ENCODE results near the gene BTBD10. TPM values are rescaled to one million over a fixed set of nuclear protein-coding genes. Genes with fewer than 3 reads are reported as not detected.

Gene BTBD10
- total and polyA plus RNA-seq, 2 of the 13 experiments (the other 11 are each of a cell fraction or from before 2014, with no cell fraction given), result 9.8 to 26.6 TPM

- TF ChIP-seq YEATS2 (CRISPR knock-in tag; IDR thresholded peaks at IDR 0.05; ENCODE audit: borderline replicate concordance) (peak; percentile 98), THAP11 (CRISPR knock-in tag; IDR thresholded peaks at IDR 0.05) (peak; percentile 86), ZNF224 (CRISPR knock-in tag; IDR thresholded peaks at IDR 0.05) (peak; percentile 72; the same call in 1 of the 2 replicates), ZFP1 (CRISPR knock-in tag; IDR thresholded peaks at IDR 0.05) (peak; percentile 90; the same call in 1 of the 2 replicates), ZNF230 (CRISPR knock-in tag; IDR thresholded peaks at IDR 0.05) (0 out of 2 replicates have a peak, but pooled peaks have one; percentile 68), SOX6 (IDR thresholded peaks at IDR 0.05) (no peak), SOX6 (CRISPR knock-in tag; IDR thresholded peaks at IDR 0.05) (0 out of 2 replicates have a peak, but pooled peaks have one; percentile 43), ZC3H13 (CRISPR knock-in tag; IDR thresholded peaks at IDR 0.05) (no peak; the same call in 1 of the 2 replicates), ZNF546 (CRISPR knock-in tag; conservative IDR thresholded peaks at IDR 0.05) (no peak), PATZ1 (CRISPR knock-in tag; IDR thresholded peaks at IDR 0.05) (0 out of 2 replicates have a peak, but pooled peaks have one; percentile 23), TFDP2 (CRISPR knock-in tag; IDR thresholded peaks at IDR 0.05) (peak; percentile 68), ZKSCAN1 (IDR thresholded peaks at IDR 0.05; ENCODE audit: low read length) (no peak), ZSCAN12 (CRISPR knock-in tag; IDR thresholded peaks at IDR 0.05) (0 out of 2 replicates have a peak, but pooled peaks have one; percentile 35), IRF2 (CRISPR knock-in tag; IDR thresholded peaks at IDR 0.05) (peak; percentile 84), ZNF580 (CRISPR knock-in tag; IDR thresholded peaks at IDR 0.05; ENCODE audit: borderline replicate concordance, low read depth) (peak; percentile 29; the same call in 1 of the 2 replicates), ARID2 (CRISPR knock-in tag; IDR thresholded peaks at IDR 0.05; ENCODE audit: borderline replicate concordance) (0 out of 2 replicates have a peak, but pooled peaks have one; percentile 4), ZFP36L1 (CRISPR knock-in tag; IDR thresholded peaks at IDR 0.05) (peak; percentile 80; the same call in 1 of the 2 replicates), MIER2 (CRISPR knock-in tag; IDR thresholded peaks at IDR 0.05) (0 out of 2 replicates have a peak, but pooled peaks have one; percentile 32), FOXJ3 (CRISPR knock-in tag; IDR thresholded peaks at IDR 0.05; ENCODE audit: borderline replicate concordance) (no peak), TOPORS (CRISPR knock-in tag; IDR thresholded peaks at IDR 0.05) (no peak), FOSL2 (CRISPR knock-in tag; IDR thresholded peaks at IDR 0.05) (peak; percentile 45; the same call in 1 of the 2 replicates), SALL2 (CRISPR knock-in tag; IDR thresholded peaks at IDR 0.05) (no peak), BRCA1 (CRISPR knock-in tag; IDR thresholded peaks at IDR 0.05) (0 out of 2 replicates have a peak, but pooled peaks have one; percentile 54), ZNF570 (CRISPR knock-in tag; IDR thresholded peaks at IDR 0.05; ENCODE audit: borderline replicate concordance) (no peak; the same call in 1 of the 2 replicates), TCF7L2 (IDR thresholded peaks at IDR 0.05; ENCODE audit: low read depth, low read length) (no peak), KDM4B (CRISPR knock-in tag; IDR thresholded peaks at IDR 0.05) (peak; percentile 79; the same call in 1 of the 2 replicates), THRA (CRISPR knock-in tag; IDR thresholded peaks at IDR 0.05; ENCODE audit: borderline replicate concordance) (peak; percentile 71)
Measured at GRCh38 chr11:13462901-13463778, at the start of gene BTBD10 (continued).

Data from HepG2 (cell line).